ENCODE results near the gene ADCY7.

DNA sequence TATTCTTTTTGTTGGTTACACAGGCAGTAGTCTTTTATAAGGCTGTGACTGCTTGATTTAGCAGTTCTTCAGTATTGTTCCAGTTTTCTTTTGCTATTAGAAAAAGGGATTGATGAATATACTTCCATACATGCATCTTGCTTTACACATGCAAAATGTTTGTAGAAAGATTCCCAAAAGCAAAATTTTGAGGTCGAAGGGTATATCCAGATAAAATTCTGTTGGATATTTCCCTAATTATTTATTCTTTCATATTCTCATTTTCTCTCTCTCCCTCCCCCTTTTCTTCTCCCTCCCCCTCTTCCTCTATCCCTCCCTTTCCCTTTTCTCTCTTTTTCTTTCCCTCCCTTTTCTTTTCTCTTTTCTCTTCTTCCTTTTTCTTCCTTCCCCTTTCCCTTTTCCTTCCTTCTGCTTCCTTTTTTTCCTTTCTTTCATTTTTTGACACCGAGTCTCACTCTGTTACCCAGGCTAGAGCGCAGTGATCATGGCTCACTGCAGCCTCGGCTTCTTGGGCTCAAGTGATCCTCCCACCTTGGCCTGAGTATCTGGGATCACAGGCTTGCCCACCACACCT, 46.9 kb upstream of the ADCY7 start:
- TF ChIP-seq, protein P1, sequence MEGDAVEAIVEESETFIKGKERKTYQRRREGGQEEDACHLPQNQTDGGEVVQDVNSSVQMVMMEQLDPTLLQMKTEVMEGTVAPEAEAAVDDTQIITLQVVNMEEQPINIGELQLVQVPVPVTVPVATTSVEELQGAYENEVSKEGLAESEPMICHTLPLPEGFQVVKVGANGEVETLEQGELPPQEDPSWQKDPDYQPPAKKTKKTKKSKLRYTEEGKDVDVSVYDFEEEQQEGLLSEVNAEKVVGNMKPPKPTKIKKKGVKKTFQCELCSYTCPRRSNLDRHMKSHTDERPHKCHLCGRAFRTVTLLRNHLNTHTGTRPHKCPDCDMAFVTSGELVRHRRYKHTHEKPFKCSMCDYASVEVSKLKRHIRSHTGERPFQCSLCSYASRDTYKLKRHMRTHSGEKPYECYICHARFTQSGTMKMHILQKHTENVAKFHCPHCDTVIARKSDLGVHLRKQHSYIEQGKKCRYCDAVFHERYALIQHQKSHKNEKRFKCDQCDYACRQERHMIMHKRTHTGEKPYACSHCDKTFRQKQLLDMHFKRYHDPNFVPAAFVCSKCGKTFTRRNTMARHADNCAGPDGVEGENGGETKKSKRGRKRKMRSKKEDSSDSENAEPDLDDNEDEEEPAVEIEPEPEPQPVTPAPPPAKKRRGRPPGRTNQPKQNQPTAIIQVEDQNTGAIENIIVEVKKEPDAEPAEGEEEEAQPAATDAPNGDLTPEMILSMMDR (IDR thresholded peaks at IDR 0.05), result no peak
- no peak for TF ChIP-seq POLR2A (IDR thresholded peaks at IDR 0.05)
